Renal pelvis (tissue), 4 donors: ENCODE results near the gene ZNF75A. TPM values are rescaled to one million over a fixed set of nuclear protein-coding genes. Genes with fewer than 3 reads are reported as not detected.

Experiments
- DNase-seq: peaks from one replicate; pipeline ENCODE4 v3.0.0-alpha.2; 2013
- polyA plus RNA-seq, 3 donors: library from polyadenylated mRNA; unstranded; fragments of 120-200 nt; gene quantifications; one replicate each; pipeline ENCODE4 v1.2.1, GENCODE V29; 2013; ENCODE audit not compliant: insufficient read length in 3 of 3

Gene ZNF75A
- polyA plus RNA-seq, 3 donors = 44.1 to 65.2 (median 61.7) TPM

DNA sequence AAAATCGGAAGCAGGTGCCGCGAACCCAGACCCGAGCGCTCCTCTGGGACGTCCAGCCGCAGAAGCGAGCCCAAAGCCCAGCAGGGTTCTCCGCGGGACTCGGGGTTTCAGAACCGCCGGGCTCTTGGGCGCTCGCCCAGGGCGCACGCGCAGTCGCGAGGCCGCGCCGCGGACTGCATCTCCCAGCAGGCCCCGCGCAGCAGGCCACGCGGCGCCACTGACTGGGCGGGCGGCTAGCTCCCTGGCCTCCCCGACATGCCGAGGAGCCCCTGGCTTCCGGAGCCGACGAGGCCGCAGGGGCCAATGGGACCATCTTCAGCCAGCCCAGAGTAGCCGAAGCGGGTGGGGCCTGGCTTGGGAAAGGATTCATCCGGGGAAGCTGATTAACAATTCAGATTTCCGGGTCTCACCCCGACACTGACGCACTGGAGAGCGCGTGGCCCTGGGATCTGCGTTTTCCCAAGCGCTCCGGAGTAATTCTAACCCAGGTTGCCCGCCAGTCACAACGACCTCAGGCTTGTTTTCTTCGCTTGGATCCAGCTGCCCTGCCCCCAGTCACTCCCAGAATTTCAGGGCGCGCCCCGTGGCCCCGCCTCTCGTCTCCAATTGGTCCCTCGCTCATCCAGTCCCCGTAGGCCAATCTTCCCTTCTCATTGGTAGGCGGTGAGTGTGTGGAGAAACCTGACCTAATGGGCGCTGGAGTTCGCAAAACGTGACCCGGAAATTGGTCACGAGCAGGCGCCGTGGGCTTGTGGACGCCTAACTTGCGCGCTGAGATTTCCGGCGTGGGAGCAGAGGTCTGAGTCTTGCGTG lies 22.4 kb upstream of the ZNF75A start, which contains the start of gene ZNF263:
Gene ZNF263 (plus strand): TSS at position 762 of the 813 bp plus-strand sequence. CDS start 328 bp downstream, outside the sequence.
- peak; percentile 98 for DNase-seq

DNA sequence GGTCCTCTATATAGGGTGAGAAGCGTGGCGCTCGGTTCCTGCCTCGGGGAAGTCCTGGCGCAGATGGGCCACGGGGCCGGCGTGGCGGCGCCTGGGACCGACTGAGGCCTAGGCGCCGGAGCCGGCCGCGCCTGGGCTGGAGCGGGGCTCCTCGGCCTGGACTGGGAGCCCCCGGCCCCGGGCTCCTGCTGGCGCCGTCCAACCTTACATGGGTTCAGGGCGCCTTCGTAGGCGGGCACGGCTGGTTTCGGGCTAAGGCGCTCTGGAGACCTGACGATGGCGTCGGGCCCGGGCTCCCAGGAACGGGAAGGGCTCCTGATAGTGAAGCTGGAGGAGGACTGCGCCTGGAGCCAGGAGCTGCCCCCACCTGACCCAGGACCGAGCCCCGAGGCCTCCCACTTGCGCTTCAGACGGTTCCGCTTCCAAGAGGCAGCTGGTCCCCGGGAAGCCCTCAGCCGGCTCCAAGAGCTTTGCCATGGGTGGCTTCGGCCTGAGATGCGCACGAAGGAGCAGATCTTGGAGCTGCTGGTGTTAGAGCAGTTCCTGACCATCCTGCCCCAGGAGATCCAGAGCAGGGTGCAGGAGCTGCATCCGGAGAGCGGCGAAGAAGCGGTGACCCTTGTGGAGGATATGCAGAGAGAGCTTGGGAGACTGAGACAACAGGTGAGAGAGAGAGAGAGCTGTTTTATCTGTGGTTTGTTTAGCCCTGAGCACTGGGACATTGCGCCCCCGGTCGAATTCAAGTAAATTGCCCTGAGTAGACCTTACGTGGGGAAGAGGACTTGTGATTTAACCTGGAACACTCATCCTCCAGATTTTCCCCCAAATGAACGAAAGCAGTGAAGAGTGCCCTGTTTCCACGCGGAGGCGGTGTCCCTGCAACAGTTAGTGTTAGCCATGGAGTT lies 21.5 kb upstream of the ZNF75A start:
- DNase-seq = no peak

DNA sequence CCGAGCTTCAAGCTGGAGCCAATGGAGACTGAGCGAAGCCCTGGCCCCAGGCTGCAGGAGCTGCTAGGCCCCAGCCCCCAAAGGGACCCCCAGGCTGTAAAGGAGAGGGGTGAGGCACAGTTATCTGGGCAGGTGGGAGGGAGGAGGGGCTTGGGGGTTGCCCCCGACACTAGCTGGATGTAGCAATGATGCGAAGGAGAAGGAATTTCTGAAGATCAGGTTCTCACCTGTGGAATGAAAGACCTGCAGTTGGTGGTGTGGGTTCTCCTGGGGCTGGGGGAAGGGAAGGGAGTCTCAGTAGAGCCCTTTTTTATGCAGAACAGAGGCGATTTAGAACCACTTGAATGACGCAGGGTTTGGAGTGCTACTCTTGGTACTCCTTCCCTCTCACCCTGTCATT lies 20.2 kb upstream of the ZNF75A start:
- DNase-seq = no peak

GRCh38 chr16:3289998-3290673 lies 15.2 kb upstream of the ZNF75A start:
- DNase-seq = no peak

- DNase-seq = no peak
These were observed 12.7 kb upstream of the ZNF75A start for GRCh38 chr16:3292604-3293003.

DNA sequence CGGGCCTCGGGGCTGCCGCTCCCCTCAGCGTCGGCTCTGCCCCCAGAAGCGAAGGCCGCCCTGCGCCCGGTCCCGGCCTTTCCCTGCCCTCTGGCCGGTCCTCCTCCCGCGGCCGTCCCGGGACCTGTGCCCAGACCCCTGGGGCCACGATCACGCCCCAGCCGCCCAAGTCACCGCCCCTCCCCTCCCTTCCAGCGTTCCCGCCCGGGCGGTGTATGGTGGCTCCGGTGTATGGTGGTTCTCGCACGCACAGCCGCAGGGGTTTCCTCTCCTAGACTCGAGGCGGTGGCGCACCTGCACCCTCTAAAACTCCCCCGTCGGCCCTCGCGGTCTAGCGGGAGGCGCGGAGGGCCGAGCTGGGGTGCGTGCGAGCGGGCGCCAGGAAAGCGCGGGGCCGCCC lies 10.1 kb upstream of the ZNF75A start:
- no peak for DNase-seq

DNA sequence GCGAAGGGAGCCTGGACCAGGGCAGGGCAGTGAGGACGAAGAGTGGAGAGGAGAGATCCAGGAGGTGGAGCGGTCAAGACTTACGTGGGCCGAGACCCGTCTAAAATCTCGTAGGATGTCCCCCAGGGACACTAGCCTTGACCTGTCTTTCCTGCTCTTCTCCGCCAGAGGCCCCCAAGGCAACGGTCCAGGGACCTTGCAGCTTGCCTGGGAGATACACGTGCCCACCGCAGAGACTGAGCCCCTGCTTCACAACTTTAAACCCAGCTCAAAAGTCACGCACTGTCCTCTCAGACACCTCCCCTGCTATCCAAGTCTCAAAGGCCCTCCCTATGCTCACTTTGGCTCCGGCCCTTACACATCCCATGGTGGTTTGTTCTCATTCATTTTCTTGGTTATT lies 9.5 kb upstream of the ZNF75A start:
- no peak for DNase-seq

DNA sequence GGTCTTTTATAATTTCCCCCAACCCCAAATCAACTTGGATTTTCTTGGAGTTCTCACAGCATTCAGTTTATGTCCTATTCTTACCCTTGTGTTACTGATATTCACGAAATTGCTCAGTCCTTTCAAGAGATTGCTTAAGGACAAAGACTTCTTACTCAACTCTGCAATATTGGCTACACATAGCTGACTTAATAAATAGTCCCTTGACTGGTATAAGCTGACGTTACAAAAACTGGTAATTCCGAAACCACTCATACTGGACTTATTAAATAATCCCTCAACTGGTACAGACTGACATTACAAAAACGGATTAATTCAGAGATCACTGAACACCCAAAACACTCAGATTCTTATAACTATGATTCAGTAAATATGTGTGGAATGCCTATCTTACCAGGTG lies 927 bp upstream of the ZNF75A start:
- DNase-seq = no peak

- DNase-seq = no peak
These were observed 781 bp downstream of the ZNF75A start for GRCh38 chr16:3306078-3306477.

DNA sequence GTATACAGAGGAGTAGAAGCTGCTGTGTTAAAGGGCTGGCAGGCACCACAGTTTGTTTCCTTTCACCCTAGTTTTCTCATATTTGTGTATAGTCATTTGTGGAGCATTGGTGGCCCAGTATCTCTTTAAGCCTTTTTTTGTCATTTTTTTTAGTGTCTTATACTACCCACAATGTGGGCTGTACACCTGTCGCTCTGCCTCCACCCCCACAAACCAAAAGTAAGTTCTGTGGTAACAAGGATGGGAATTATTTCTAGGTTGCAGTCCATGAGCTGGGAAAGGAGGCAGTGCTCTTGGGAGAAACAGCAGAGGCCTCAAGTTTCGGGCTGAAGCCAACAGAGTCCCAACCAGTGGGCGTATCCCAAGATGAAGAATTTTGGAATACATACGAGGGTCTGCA lies 6.2 kb downstream of the ZNF75A start:
- no peak for DNase-seq

DNA sequence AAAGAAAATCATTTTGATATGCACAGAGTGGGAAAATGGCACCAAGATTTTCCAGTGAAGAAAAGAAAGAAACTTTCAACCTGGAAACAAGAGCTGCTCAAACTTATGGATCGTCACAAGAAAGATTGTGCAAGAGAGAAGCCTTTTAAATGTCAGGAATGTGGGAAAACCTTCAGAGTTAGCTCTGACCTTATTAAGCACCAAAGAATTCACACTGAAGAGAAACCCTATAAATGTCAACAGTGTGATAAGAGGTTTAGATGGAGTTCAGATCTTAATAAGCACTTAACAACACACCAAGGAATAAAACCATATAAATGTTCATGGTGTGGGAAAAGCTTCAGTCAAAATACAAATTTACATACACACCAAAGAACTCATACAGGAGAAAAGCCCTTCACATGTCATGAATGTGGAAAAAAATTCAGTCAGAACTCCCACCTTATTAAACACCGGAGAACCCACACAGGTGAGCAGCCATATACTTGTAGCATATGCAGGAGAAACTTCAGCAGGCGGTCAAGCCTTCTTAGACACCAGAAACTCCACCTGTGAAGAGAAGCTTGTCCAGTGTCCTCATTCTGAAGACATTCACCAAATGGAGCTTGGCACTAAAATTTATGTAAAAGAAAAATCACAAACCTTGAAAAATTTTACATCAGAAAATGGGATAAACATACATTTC lies 12.2 kb downstream of the ZNF75A start:
- DNase-seq = peak; percentile 10

DNA sequence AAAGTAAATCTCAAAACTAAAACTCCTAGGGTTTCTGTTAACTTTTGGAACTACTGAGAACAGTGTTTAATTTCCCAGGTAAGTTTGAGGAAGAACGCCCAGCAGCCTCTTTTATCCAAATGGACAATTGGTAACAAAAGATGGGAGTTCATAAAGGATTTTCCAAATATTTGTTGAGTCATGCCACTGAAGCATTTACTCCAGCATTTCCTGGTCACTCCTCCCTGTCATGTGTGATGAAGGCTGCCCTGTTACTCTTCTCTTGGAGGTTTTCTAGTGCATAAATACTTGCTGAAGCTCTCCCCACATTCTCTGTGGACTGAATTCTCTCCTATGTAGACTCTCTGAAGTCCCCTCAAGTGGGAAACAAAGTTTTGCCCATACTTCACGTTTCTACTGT lies 16.5 kb downstream of the ZNF75A start:
- DNase-seq = no peak

- no peak for DNase-seq
These were observed 22.2 kb downstream of the ZNF75A start for GRCh38 chr16:3327514-3327913.

DNA sequence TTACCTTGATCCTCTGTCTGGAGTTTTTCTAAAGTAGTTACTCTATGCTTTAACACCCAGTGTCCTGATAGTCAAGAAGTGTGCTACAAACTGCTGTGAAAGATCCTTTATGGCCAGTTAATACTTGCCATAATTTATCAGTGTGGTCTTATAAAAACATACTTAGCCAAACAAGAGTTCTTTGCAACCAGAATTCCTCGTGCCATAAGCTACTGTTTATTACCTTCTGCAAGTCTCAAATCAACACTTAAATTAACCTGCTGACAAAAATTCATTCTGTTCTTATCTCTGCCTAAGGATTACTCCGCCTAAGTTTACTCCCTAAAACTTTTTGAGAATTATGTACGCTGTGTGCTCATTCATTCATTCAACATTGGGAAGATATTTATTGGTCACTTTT lies 22.8 kb downstream of the ZNF75A start:
- DNase-seq = no peak

DNA sequence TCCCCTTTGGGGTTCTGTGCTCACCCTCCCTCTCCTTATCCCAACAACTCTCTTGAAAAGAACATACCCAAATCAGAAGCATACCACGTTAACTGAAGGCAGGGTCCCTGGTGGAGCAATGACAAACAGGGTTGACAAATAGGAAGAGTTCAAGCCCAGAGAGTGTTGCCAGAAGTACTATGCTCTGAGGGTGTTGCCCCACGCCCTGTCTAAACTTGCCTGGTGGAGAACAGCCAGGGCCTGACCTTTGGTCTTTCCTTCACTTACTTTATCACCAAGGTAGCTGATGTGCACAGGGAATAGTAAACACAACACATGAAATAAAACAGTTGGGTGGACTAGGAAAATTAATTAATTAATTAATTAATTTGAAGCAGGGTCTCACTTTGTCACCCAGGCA lies 23.3 kb downstream of the ZNF75A start:
- no peak for DNase-seq

- DNase-seq = no peak
These were observed 40.7 kb downstream of the ZNF75A start for GRCh38 chr16:3346041-3346440.

- no peak for DNase-seq
These were observed 42.3 kb downstream of the ZNF75A start for GRCh38 chr16:3347586-3347985.

DNA sequence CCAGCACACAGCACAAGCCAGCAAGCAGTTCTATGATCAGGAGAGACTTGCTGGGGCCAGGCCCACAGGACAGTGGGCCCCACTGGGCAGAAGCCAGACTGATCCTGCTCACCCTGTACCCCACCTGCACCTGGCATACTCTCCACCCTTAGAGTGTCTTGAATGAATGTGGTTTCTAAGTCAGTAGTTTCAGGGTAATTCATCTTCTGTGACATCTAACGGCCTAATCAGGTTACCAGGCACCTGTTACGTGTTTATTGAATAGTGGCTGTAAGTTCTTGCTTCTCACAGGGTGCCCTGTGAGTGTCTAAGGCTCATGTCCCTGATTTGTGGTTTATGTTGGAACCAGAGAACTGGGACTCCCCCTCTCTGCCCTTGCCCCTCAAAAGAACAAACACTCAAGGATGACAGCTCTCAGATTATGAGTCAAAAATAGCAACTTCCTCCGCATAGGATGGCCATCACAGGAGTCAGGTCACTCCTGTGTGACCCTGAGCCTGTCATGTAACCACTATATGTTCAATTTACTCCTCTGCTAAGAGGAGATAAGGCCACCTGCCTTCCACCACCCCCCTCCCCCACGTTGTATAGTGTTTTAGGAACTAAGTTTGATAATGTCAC lies 43.4 kb downstream of the ZNF75A start:
- DNase-seq = no peak

GRCh38 chr16:3349175-3349574 lies 43.9 kb downstream of the ZNF75A start:
- DNase-seq = no peak

DNA sequence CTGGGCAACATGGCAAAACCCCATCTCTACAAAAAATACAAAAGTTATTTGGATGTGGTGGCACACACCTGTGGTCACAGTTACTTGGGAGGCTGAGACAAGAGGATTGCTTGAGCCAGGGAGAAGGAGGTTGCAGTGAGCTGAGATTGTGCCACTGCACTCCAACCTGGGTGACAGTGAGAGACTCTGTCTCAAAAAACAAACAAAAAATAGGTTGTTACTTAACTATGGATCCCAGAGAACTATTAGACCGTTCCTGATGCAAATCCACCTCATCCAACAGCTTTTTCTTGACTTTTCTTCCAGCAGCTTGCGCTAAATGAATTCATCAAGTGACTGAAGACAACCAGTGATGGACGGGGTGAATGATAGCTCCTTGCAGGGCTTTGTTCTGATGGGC lies 50.3 kb downstream of the ZNF75A start, which contains the start of gene OR2C1:
Gene OR2C1 (plus strand): TSS at position 301 of the 400 bp plus-strand sequence. CDS start 52 bp downstream, at position 353.
- DNase-seq = no peak

- no peak for DNase-seq
These were observed 50.8 kb downstream of the ZNF75A start for GRCh38 chr16:3356118-3356517.
